Measurements from ENCODE around the gene ZMYND11.
"Not testable (repeated sequence)": the region's sequence is repeated elsewhere in the genome, so short reads cannot be mapped to it uniquely, and the experiment has no call there.

ZMYND11 gene

GRCh38 chr10:287026-287709 is 151.9 kb downstream of the ZMYND11 start:
- DNase-seq = no peak

- DNase-seq = no peak
These were observed 152.6 kb downstream of the ZMYND11 start for GRCh38 chr10:287814-288213.

GRCh38 chr10:288316-289200 is 153.3 kb downstream of the ZMYND11 start:
- DNase-seq = no peak

- DNase-seq = no peak
These were observed 154.3 kb downstream of the ZMYND11 start for GRCh38 chr10:289581-289980.

- no peak for DNase-seq
These were observed 154.9 kb downstream of the ZMYND11 start for GRCh38 chr10:290026-290725.

- DNase-seq = no peak
These were observed 158.4 kb downstream of the ZMYND11 start for GRCh38 chr10:293636-294035.

- no peak for DNase-seq
These were observed 162.3 kb downstream of the ZMYND11 start for GRCh38 chr10:297567-297966.

GRCh38 chr10:298033-298432 is 162.8 kb downstream of the ZMYND11 start:
- no peak for DNase-seq

- no peak for DNase-seq
These were observed 164.3 kb downstream of the ZMYND11 start for GRCh38 chr10:299512-299911.

GRCh38 chr10:299969-300368 is 164.7 kb downstream of the ZMYND11 start:
- DNase-seq = no peak

GRCh38 chr10:300580-300979 is 165.3 kb downstream of the ZMYND11 start:
- DNase-seq = not testable (repeated sequence)

GRCh38 chr10:301536-301935 is 166.3 kb downstream of the ZMYND11 start:
- no peak for DNase-seq

Measured in hippocampal formation (tissue), 2 donors.